Mesenchymal stem cell (in vitro differentiated cells and primary cell): ENCODE measurements around the gene IFT20.

Source experiments
- DNase-seq: peaks from one replicate; pipeline ENCODE4 v3.0.0-alpha.2; 2013
- H2AFZ ChIP-seq: one replicate; pipeline ENCODE4 v1.6.1; 2013; ENCODE audit warnings: low read depth, mild to moderate bottlenecking, control low read depth, inconsistent platforms, low read length, moderate library complexity
- H2AK5ac ChIP-seq: 2 replicates; pipeline ENCODE4 v1.6.1; 2013; ENCODE audit warnings: low read length, moderate library complexity, mild to moderate bottlenecking, inconsistent platforms; ENCODE audit not compliant: severe bottlenecking
- H2BK120ac ChIP-seq: one replicate; pipeline ENCODE4 v1.6.1; 2013; ENCODE audit warnings: low read depth, mild to moderate bottlenecking, inconsistent platforms, low read length, moderate library complexity
- H2BK12ac ChIP-seq, 2 experiments: one replicate each; pipeline ENCODE4 v1.6.1; 2013; ENCODE audit warnings: inconsistent platforms in 2 of 2, low read length in 2 of 2, mild to moderate bottlenecking in 2 of 2, moderate library complexity in 2 of 2, control low read depth in 1 of 2
- H2BK15ac ChIP-seq: one replicate; pipeline ENCODE4 v1.6.1; 2013; ENCODE audit warnings: mild to moderate bottlenecking, low read depth, inconsistent platforms; ENCODE audit not compliant: poor library complexity, severe bottlenecking
- H2BK5ac ChIP-seq: 2 replicates; pipeline ENCODE4 v1.6.1; 2013; ENCODE audit warnings: low read depth, mild to moderate bottlenecking, low read length, control low read depth, inconsistent platforms; ENCODE audit not compliant: poor library complexity, severe bottlenecking
- H3K14ac ChIP-seq, 2 experiments: one replicate each; pipeline ENCODE4 v1.6.1; 2013; ENCODE audit warnings: inconsistent platforms in 2 of 2, low read length in 2 of 2, control low read depth in 1 of 2, mild to moderate bottlenecking in 1 of 2, moderate library complexity in 1 of 2
- H3K18ac ChIP-seq, 2 experiments: one replicate each; pipeline ENCODE4 v1.6.1; 2013; ENCODE audit warnings: inconsistent platforms in 2 of 2, low read length in 2 of 2, control low read depth in 1 of 2, low read depth in 1 of 2, mild to moderate bottlenecking in 1 of 2
- H3K23ac ChIP-seq, 2 experiments: one replicate each; pipeline ENCODE4 v1.6.1; 2013; ENCODE audit warnings: inconsistent platforms in 2 of 2, low read length in 2 of 2, mild to moderate bottlenecking in 2 of 2, moderate library complexity in 2 of 2, control low read depth in 1 of 2
- H3K27ac ChIP-seq: 2 replicates; pipeline ENCODE4 v1.5.1; 2013; ENCODE audit warnings: mild to moderate bottlenecking, moderate library complexity, low read length, control low read depth, inconsistent platforms; ENCODE audit not compliant: poor library complexity, severe bottlenecking
- H3K27me3 ChIP-seq, 2 experiments: 2 replicates each; pipeline versions ENCODE4 v1.6.1 to v1.7.0; 2013; ENCODE audit warnings: low read length in 2 of 2, mild to moderate bottlenecking in 2 of 2, moderate library complexity in 2 of 2, control low read depth in 1 of 2, inconsistent platforms in 1 of 2; ENCODE audit not compliant: control insufficient read depth in 1 of 2, insufficient read depth in 1 of 2
- H3K36me3 ChIP-seq, 2 experiments: 2 replicates each; pipeline versions ENCODE4 v1.6.1 to v1.7.0; 2013; ENCODE audit warnings: low read length in 2 of 2, control low read depth in 1 of 2, inconsistent platforms in 1 of 2, low read depth in 1 of 2, mild to moderate bottlenecking in 1 of 2; ENCODE audit not compliant: insufficient read depth in 2 of 2, control insufficient read depth in 1 of 2
- H3K4ac ChIP-seq, 2 experiments: one replicate each; pipeline ENCODE4 v1.6.1; 2013; ENCODE audit warnings: inconsistent platforms in 2 of 2, low read length in 2 of 2, mild to moderate bottlenecking in 2 of 2, moderate library complexity in 2 of 2, control low read depth in 1 of 2, low read depth in 1 of 2
- H3K4me1 ChIP-seq: 2 replicates; pipeline ENCODE4 v1.6.1; 2013; ENCODE audit warnings: low read depth, low read length, control low read depth; ENCODE audit not compliant: control insufficient read depth, insufficient read depth
- H3K4me2 ChIP-seq: 2 replicates; pipeline ENCODE4 v1.6.1; 2013; ENCODE audit warnings: low read length, mild to moderate bottlenecking, inconsistent platforms; ENCODE audit not compliant: poor library complexity, severe bottlenecking
- H3K4me3 ChIP-seq, 2 experiments: 2 replicates each; pipeline versions ENCODE4 v1.5.1 to v1.7.0; 2013; ENCODE audit warnings: low read length in 2 of 2, mild to moderate bottlenecking in 2 of 2, control low read depth in 1 of 2, low read depth in 1 of 2; ENCODE audit not compliant: insufficient read depth in 1 of 2
- H3K79me1 ChIP-seq: replicated peaks from 2 replicates; pipeline ENCODE4 v1.6.1; 2013; ENCODE audit warnings: mild to moderate bottlenecking, control low read depth, low read length, inconsistent platforms; ENCODE audit not compliant: poor library complexity, severe bottlenecking
- H3K9ac ChIP-seq: 2 replicates; pipeline ENCODE4 v1.7.0; 2013; ENCODE audit warnings: mild to moderate bottlenecking, low read length, moderate library complexity
- H3K9me3 ChIP-seq: 2 replicates; pipeline ENCODE4 v1.7.0; 2013; ENCODE audit warnings: mild to moderate bottlenecking, low read length; ENCODE audit not compliant: control insufficient read depth
- H4K8ac ChIP-seq: one replicate; pipeline ENCODE4 v1.6.1; 2013; ENCODE audit warnings: inconsistent platforms, mild to moderate bottlenecking, low read length, moderate library complexity
- H4K91ac ChIP-seq: one replicate; pipeline ENCODE4 v1.6.1; 2013; ENCODE audit warnings: mild to moderate bottlenecking, low read length, inconsistent platforms
- WGBS: methylation state at CpG from one replicate; pipeline ENCODE4 v1.1.7; 2013; ENCODE audit warnings: mixed read lengths; 5-methylcytosine and 5-hydroxymethylcytosine counted together

IFT20 gene

DNA sequence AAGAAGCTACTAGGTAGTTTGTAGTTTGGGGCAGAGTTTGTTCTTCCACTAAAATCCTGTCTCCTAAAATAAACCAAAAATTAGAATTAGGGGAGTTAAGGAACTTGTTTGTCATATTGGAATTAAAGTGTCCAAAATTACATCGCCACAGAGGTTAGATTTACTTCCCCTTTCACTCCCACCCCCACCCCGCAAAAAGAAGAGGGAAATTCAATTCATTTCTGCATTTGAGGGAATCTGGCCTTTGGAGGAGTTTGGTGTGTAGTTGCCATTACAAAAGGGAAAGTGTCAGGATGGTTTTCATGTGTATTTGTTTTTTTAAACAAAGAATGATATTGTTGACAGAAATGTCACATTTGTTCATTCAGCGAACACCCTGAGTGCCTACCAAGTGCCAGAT is 10.5 kb downstream of the IFT20 start:
- H4K8ac ChIP-seq: no peak overlapping the region
- H2BK5ac ChIP-seq: no peak overlapping the region
- no peak overlapping the region for H2AFZ ChIP-seq
- H3K4me3 ChIP-seq: no peak overlapping the region
- H4K91ac ChIP-seq: no peak overlapping the region
- no peak overlapping the region for H3K23ac ChIP-seq
- H3K27ac ChIP-seq: peak overlapping the region; percentile 16
- peaks cover 10% of the 10 kb centered on the region for H3K4me1 ChIP-seq
- no peak overlapping the region for H2AK5ac ChIP-seq
- H3K4me2 ChIP-seq: no peak overlapping the region
- no peak for DNase-seq
- H3K79me1 ChIP-seq: peaks cover 33% of the 10 kb centered on the region
- H2BK120ac ChIP-seq: no peak overlapping the region
- WGBS: 97% methylated on average over 1 of the region's 3 CpGs
- H2BK12ac ChIP-seq: no peak overlapping the region
- H2BK15ac ChIP-seq: no peak overlapping the region
- H3K14ac ChIP-seq: peak overlapping the region in 1 of 2 experiments; percentile 21
- H3K4ac ChIP-seq: no peak overlapping the region
- peaks cover 11 to 41% of the 10 kb centered on the region in 2 experiments for H3K36me3 ChIP-seq
- H3K18ac ChIP-seq: no peak overlapping the region
- H3K9me3 ChIP-seq: no peaks in the 10 kb centered on the region
- H3K9ac ChIP-seq: no peak overlapping the region
- H3K27me3 ChIP-seq: no peaks in the 10 kb centered on the region

DNA sequence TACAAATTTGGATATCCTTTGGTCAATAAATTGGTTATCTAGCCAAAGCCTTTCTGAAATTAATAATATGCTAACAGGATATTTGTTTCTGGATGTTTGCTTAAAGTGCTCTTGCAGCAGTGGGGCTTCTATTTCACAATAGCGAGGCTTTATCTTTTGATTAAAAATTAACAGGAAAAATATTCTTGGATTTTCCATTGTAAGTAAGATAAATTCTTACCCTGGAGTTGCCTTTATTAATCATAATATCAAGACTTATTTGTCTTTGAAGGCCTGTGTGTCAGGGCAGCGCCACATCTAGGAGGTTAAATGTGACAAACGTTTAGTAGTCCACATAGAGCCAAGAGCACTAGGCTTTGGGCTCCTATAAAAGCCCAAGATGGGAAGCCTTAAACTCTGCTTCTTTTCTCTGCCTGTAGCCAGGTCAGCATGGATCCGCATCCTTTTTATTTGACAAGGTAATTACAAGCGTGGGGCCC is 11.0 kb downstream of the IFT20 start:
- peaks cover 8 to 39% of the 10 kb centered on the region in 2 experiments for H3K36me3 ChIP-seq
- no peaks in the 10 kb centered on the region for H3K27me3 ChIP-seq
- no peak overlapping the region for H2AFZ ChIP-seq
- H3K4me2 ChIP-seq: peak overlapping the region; percentile 29
- H3K9me3 ChIP-seq: no peaks in the 10 kb centered on the region
- H3K79me1 ChIP-seq: peaks cover 36% of the 10 kb centered on the region
- no peak overlapping the region for H2BK5ac ChIP-seq
- H2BK12ac ChIP-seq: no peak overlapping the region
- H3K4me1 ChIP-seq: peaks cover 10% of the 10 kb centered on the region
- peak overlapping the region; percentile 16 for H3K27ac ChIP-seq
- H3K14ac ChIP-seq: no peak overlapping the region
- no peak overlapping the region for H3K18ac ChIP-seq
- no peak for DNase-seq
- H4K91ac ChIP-seq: no peak overlapping the region
- no peak overlapping the region for H3K4ac ChIP-seq
- no peak overlapping the region for H3K9ac ChIP-seq
- H2AK5ac ChIP-seq: no peak overlapping the region
- no peak overlapping the region for H2BK15ac ChIP-seq
- 94% methylated on average over 4 of the region's 5 CpGs for WGBS
- H2BK120ac ChIP-seq: no peak overlapping the region
- H3K4me3 ChIP-seq: no peak overlapping the region
- H3K23ac ChIP-seq: no peak overlapping the region
- no peak overlapping the region for H4K8ac ChIP-seq

DNA sequence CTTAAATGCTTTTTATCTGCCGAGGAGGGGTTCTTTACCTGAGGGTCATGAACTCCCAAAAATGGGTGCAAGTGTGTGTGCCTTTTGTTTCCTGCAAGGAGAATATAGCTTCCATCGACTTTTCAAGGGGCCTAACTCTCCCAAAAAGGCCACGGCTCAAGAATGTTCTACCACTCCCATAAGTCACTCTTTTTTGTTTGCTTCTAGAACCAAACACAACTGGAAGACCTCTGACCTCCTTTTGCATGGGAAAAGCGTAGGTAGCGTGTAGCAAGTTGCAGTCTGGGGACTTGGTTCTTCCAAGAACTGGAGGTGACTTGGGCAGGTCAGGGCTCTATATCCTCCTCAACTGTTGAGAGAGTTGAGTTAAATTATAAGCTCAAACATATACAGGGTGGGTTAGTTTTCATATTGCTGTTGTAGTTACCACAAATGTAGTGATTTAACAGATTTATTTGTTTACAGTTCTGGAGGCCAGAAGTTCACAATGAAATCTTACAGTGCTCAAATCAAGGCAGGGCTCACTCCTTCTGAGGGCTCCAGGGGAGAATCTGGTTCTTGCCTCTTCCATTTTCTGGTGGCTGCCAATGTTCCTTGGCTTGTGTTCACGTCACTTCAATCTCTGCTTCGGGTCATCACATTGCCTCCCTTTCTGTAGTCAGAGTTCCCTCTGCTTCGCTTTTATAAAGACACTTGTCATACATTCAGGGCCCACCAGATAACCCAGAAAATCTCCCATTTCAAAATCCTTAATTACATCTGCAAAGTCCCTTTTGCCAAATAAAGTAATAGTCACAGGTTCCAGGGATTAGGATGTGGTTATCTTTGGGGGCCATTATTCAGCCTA is 14.8 kb downstream of the IFT20 start:
- H2BK15ac ChIP-seq: no peak overlapping the region
- peaks cover 28% of the 10 kb centered on the region for H3K79me1 ChIP-seq
- no peak overlapping the region for H2BK12ac ChIP-seq
- peak overlapping the region in 1 of 2 experiments; percentile 90 for H3K4me3 ChIP-seq
- no peak overlapping the region for H3K23ac ChIP-seq
- H3K27me3 ChIP-seq: no peaks in the 10 kb centered on the region
- H3K14ac ChIP-seq: no peak overlapping the region
- H2BK120ac ChIP-seq: no peak overlapping the region
- no peak overlapping the region for H2BK5ac ChIP-seq
- H3K4me2 ChIP-seq: peak overlapping the region; percentile 8
- H2AFZ ChIP-seq: no peak overlapping the region
- no peak overlapping the region for H4K8ac ChIP-seq
- DNase-seq: peak; percentile 26
- no peak overlapping the region for H3K18ac ChIP-seq
- H3K36me3 ChIP-seq: no peaks in the 10 kb centered on the region
- no peak overlapping the region for H3K4ac ChIP-seq
- 63% methylated on average over 8 of the region's 8 CpGs for WGBS
- H2AK5ac ChIP-seq: no peak overlapping the region
- no peaks in the 10 kb centered on the region for H3K9me3 ChIP-seq
- no peak overlapping the region for H4K91ac ChIP-seq
- H3K27ac ChIP-seq: no peak overlapping the region
- peaks cover 15% of the 10 kb centered on the region for H3K4me1 ChIP-seq
- H3K9ac ChIP-seq: peak overlapping the region; percentile 84

DNA sequence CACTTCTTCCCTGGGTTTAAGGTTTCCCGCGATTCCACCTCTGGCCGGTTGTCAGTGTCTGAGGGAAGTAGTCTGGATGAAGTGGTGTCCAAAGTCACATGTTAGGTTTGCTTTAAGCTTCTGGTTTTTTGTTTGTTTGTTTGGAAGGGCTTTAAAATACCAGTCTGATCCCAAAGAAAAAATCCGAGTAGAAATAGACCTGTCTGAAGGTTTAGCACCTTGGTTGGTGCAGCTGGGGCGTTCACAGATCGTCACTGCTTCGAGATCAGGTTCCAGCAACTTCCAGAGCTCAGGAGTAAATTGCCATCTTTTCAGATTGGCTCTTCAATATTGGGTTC is 15.7 kb downstream of the IFT20 start:
- Histone ChIP-seq H3K27ac (peak overlapping the region; percentile 37), H3K18ac (peak overlapping the region in 1 of 2 experiments; percentile 75), H2BK12ac (no peak overlapping the region), H4K8ac (no peak overlapping the region), H3K14ac (no peak overlapping the region), H2BK15ac (no peak overlapping the region), H3K23ac (no peak overlapping the region), H3K9ac (peak overlapping the region; percentile 84), H3K4ac (no peak overlapping the region), H2AK5ac (no peak overlapping the region), H3K27me3 (no peaks in the 10 kb centered on the region), H3K4me2 (peak overlapping the region; percentile 96), H3K9me3 (no peaks in the 10 kb centered on the region), H2BK5ac (no peak overlapping the region), H2AFZ (no peak overlapping the region), H3K4me1 (peaks cover 15% of the 10 kb centered on the region), H3K36me3 (no peaks in the 10 kb centered on the region), H2BK120ac (no peak overlapping the region), H4K91ac (no peak overlapping the region), H3K79me1 (peaks cover 25% of the 10 kb centered on the region), H3K4me3 (peak overlapping the region; percentile 74 to 90)
- no peak for DNase-seq
- WGBS: under 1% methylated on average over 7 of the region's 7 CpGs
